GM21576 (cell line): ENCODE data around the gene CDK14.
"Not testable (repeated sequence)": the region's sequence is repeated elsewhere in the genome, so short reads cannot be mapped to it uniquely, and the experiment has no call there.

Experiments used
- ATAC-seq: cut with Tn5 transposase; IDR thresholded peaks from one replicate; pipeline ENCODE4 v1.9.1; 2021; ENCODE audit warnings: mild to moderate bottlenecking, moderate library complexity; ENCODE audit not compliant: unreplicated experiment

The CDK14 gene

GRCh38 chr7:90749262-90749661 lies 153.1 kb downstream of the CDK14 start:
- no peak for ATAC-seq

DNA sequence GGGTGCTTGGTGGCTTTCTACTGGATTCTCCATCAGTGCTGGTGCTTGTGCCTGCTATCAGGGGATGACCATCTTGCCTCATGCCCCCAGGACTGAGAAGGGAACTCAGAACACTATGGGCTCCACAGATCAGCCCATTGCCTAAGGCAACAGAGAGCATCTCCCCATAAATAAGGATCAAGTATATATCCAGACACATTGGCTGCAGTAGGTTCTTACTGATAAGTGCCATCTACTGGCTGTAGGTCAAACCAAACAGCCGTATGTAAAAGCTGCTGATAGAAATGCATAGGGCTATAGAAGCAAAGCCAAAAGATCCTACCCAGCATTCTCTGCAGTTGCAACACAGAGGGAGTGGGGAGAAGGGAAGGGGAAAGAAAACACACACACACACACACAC lies 153.7 kb downstream of the CDK14 start:
- peak; percentile 75 for ATAC-seq

- ATAC-seq = no peak
These were observed 155.5 kb downstream of the CDK14 start for GRCh38 chr7:90751595-90751994.

DNA sequence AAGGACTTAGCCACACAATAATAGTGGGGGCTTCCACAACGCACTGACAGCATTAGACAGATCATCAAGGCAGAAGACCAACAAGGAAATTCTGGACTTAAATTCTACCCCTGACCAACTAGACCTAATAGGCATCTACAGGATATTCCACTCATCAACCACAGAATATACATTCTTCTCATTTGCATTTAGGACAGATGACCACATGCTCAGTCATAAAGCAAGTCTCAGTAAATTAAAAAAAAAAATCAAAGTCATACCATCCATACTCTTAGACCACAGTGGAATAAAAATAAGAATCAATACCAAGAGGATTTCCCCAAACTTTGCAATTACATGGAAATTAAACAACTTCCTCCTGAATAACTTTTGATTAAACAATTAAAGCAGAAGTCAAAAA lies 155.9 kb downstream of the CDK14 start:
- ATAC-seq = no peak

GRCh38 chr7:90755041-90755440 lies 158.9 kb downstream of the CDK14 start:
- no peak for ATAC-seq

GRCh38 chr7:90756366-90756765 lies 160.2 kb downstream of the CDK14 start:
- no peak for ATAC-seq

DNA sequence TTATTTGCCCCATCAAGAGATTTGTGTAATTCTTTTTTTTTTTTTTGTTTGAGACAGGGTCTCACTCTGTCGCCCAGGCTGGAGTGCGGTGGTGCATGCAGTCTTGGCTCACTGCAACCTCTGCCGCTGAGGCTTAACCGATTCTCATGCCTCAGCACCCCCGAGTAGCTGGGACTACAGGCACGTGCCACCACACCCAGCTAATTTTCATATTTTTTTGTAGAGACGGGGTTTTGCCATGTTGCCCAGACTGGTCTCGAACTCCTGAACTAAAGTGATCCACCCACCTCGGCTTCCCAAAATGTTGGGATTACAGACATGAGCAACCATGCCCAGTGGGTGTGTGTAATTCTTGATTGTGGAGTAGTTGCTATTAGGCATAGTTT lies 161.4 kb downstream of the CDK14 start:
- ATAC-seq = peak; percentile 71

- no peak for ATAC-seq
These were observed 162.9 kb downstream of the CDK14 start for GRCh38 chr7:90758933-90759562.

GRCh38 chr7:90759710-90760109 lies 163.6 kb downstream of the CDK14 start:
- ATAC-seq = no peak

DNA sequence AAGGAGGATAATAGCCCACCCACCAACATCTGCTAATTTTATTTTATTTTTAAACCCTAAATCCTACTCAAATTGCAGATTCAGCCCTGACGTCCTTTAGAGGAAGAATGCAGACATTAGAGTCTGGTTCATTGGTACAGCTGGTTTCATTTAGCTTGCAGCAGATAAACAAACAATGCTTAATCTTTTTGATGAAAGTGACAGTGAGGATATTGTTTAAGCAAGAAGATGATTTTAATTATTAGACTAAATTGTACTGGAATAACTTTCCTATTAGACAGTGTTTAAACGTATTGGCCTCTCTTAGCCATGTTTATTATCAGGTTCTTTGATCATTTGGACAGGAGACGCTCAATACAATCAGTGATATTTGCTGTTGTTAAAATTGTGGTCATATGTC lies 164.8 kb downstream of the CDK14 start:
- no peak for ATAC-seq

- no peak for ATAC-seq
These were observed 165.5 kb downstream of the CDK14 start for GRCh38 chr7:90761584-90761983.

DNA sequence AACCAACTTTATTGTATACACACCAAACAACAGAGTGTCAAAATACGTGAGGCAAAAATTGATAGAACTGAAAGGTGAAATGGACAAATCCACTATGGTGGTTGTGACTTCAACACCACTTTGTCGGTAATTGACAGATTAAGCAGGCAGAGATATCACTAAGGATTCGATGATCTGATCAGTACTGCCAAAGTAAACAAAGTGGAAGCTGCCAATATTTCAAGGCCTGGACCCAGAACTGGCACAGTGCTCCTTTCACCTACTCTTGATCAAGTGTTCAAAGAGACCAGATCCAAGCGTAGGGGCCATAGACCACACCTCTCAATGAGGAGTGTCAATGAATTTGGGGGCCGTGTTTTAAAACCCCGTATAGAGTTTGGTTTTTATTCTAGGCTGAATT lies 167.0 kb downstream of the CDK14 start:
- no peak for ATAC-seq

GRCh38 chr7:90764848-90765570 lies 168.9 kb downstream of the CDK14 start:
- ATAC-seq = no peak

GRCh38 chr7:90766814-90767564 lies 170.9 kb downstream of the CDK14 start:
- ATAC-seq = no peak

GRCh38 chr7:90768301-90768700 lies 172.2 kb downstream of the CDK14 start:
- no peak for ATAC-seq

- ATAC-seq = no peak
These were observed 172.9 kb downstream of the CDK14 start for GRCh38 chr7:90769036-90769435.

- ATAC-seq = not testable (repeated sequence)
These were observed 173.4 kb downstream of the CDK14 start for GRCh38 chr7:90769566-90769965.

GRCh38 chr7:90771281-90771680 lies 175.2 kb downstream of the CDK14 start:
- ATAC-seq = no peak

DNA sequence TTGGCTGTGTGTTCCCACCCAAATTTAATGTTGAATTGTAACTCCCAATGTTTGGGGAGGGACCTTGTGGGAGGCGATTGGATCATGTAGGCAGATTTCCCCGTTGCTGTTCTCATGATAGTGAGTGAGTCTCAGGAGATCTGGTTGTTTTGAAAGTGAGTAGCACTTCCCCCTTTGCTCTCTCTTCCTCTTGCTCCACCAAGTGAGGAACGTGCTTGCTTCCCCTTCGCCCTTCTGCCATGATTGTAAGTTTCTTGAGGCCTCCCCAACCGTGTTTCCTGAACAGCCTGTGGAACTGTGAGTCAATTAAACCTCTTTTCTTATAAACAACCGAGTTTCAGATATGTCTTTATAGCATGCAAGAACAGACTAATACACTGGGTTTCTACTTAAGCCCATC lies 176.3 kb downstream of the CDK14 start:
- ATAC-seq = no peak

- ATAC-seq = no peak
These were observed 177.1 kb downstream of the CDK14 start for GRCh38 chr7:90773269-90773668.

DNA sequence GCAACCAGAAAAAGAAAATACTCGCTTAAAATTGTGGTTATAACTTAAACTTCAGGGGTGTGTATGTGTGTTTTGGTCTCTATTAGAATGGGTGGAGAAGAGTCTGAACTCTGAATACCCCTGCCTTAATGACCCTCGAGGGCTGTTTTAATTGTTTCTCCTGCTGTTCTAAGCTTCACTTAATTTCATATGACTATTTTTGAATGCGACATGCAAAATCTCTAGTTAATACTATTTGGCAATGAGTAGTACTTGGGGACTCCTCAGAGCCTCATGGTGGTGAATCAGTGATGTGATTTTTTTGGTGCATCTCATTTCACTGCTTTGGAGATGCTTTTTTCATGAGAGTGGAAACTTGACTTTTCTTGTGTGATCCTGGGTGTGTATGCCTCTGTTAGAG lies 178.6 kb downstream of the CDK14 start:
- ATAC-seq = no peak

GRCh38 chr7:90775383-90775965 lies 179.4 kb downstream of the CDK14 start:
- ATAC-seq = no peak
